Measurements from ENCODE around the gene RER1.

GRCh38 chr1:2438641-2439040 lies 47.0 kb downstream of the RER1 start:
- TF ChIP-seq CTCF (IDR thresholded peaks at IDR 0.05; ENCODE audit: insufficient read depth, low read length, poor library complexity, severe bottlenecking), result no peak
- no peak for TF ChIP-seq EZH2phosphoT487 (conservative IDR thresholded peaks at IDR 0.05; ENCODE audit: low read length)

Measured in SU-DHL-6 (cell line).